ENCODE results near the gene ADAP2. TPM values are rescaled to one million over a fixed set of nuclear protein-coding genes. Genes with fewer than 3 reads are reported as not detected.

Gene ADAP2
- total and polyA plus RNA-seq, 10 of the 15 experiments (the other 5 are each of a cell fraction or from before 2014, with no cell fraction given): 0.15 to 13.6 (median 6.8) TPM

DNA sequence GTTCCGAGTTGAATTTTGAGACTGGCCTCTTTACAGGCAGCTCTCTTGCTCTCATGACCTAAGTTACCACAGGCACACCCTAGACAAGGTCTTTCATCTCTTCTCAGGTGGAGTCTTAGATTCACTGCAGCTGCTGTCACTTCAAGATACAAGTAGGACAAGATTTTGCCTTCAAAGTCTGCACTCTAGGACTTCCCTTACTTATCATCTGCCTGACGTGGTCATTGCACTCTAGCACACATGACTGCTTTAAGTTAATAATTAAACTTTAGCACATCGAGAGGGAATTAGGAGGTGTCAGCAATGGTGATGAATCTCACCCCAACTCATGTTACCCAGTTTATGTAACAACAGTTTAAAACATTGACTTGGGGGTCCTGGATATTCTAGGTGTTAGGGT lies 74.7 kb downstream of the ADAP2 start:
- H3K27me3 ChIP-seq (replicated peaks in 1 of 2; ENCODE audit: control insufficient read depth in 2 of 2, insufficient read depth in 2 of 2, low read length in 1 of 2): no peaks in the 10 kb centered on the region
- POLR2A ChIA-PET: no interaction called here
- TF ChIP-seq ATF7 (IDR thresholded peaks at IDR 0.05; ENCODE audit: low read depth) (no peak), RAD51 (IDR thresholded peaks at IDR 0.05) (0 out of 2 replicates have a peak, but pooled peaks have one; percentile 17)
- FAIRE-seq (no peak), DNase-seq (ENCODE audit: low read depth, low spot score) (no peak), ATAC-seq (peak; percentile 65)
- in situ Hi-C loops (cut with MboI) (no loop called here), intact Hi-C loops (cut with micrococcal nuclease; ENCODE audit: unreplicated experiment) (no loop called here)
- no peak overlapping the region for H3K4me3 ChIP-seq
- no peak overlapping the region for H2AFZ ChIP-seq (ENCODE audit: control insufficient read depth, low read depth, low read length)
- no peaks in the 10 kb centered on the region for H3K4me1 ChIP-seq (ENCODE audit: control insufficient read depth, insufficient read depth, low read length)
- H3K9me3 ChIP-seq (replicated peaks; ENCODE audit: control insufficient read depth, insufficient read depth, low read length): no peaks in the 10 kb centered on the region
- no peak overlapping the region for H3K4me2 ChIP-seq (ENCODE audit: control insufficient read depth, insufficient read depth)
- H3K9ac ChIP-seq (ENCODE audit: control insufficient read depth, insufficient read depth, low read length): no peak overlapping the region
- H4K20me1 ChIP-seq (ENCODE audit: control insufficient read depth, insufficient read depth): no peaks in the 10 kb centered on the region
- RAD21 ChIA-PET (ENCODE audit: unreplicated experiment): interaction anchor here (1.4 kb wide), 1 partner anchor 27 kb away, joined by 3 read pairs; no protein-coding TSS in a partner anchor
- H3K36me3 ChIP-seq (ENCODE audit: control insufficient read depth in 2 of 2, insufficient read depth in 2 of 2, low read length in 1 of 2): peaks cover 0 to 15% of the 10 kb centered on the region in 2 experiments; a peak in 3 of 4 replicates
- CTCF ChIA-PET: no interaction called here
- BruUV-seq (replicated peaks): no TSS peak
- SMC1A ChIA-PET (ENCODE audit: uncharacterized antibody, unreplicated experiment): no interaction called here
- H3K27ac ChIP-seq (ENCODE audit: control insufficient read depth, insufficient read depth): no peak overlapping the region
- no peaks in the 10 kb centered on the region for H3K79me2 ChIP-seq (ENCODE audit: control insufficient read depth, insufficient read depth, low read length)
- WGBS (ENCODE audit: insufficient coverage, insufficient replicate concordance, low lambda C conversion rate, missing lambda C conversion rate): 76% methylated on average over 3 of the region's 3 CpGs

DNA sequence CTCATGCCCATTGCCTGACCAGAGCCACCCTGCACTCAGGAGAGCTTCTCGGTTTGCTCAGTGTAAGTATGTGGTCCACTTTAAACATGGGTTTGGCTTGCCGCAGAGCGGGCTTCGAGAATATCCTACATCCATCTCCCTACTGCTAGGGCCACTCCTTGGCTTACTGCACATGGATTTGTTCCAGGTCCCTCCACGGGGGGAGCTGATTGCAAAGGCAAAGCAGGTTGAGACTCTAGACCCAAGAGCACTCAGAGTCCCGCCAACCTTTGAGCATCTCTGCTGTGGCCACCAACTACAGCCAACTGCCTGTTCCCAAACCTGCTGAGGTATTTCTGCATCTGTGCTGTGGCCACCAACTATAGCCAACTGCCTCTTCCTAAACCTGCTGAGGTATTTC lies 75.5 kb downstream of the ADAP2 start:
- SMC1A ChIA-PET (ENCODE audit: uncharacterized antibody, unreplicated experiment): no interaction called here
- H3K9me3 ChIP-seq (replicated peaks; ENCODE audit: control insufficient read depth, insufficient read depth, low read length): no peaks in the 10 kb centered on the region
- RAD21 ChIA-PET (ENCODE audit: unreplicated experiment): interaction anchor here (0.5 kb wide), 1 partner anchor 94 kb away, joined by 3 read pairs; no protein-coding TSS in a partner anchor
- H3K27ac ChIP-seq (ENCODE audit: control insufficient read depth, insufficient read depth): no peak overlapping the region
- H3K4me1 ChIP-seq (ENCODE audit: control insufficient read depth, insufficient read depth, low read length): no peaks in the 10 kb centered on the region
- no peak overlapping the region for H3K4me2 ChIP-seq (ENCODE audit: control insufficient read depth, insufficient read depth)
- H3K36me3 ChIP-seq (ENCODE audit: control insufficient read depth in 2 of 2, insufficient read depth in 2 of 2, low read length in 1 of 2): peaks cover 0 to 15% of the 10 kb centered on the region in 2 experiments; a peak in 3 of 4 replicates
- CTCF ChIA-PET: interaction anchor here (1.1 kb wide), 1 partner anchor 220 kb away, joined by 3 read pairs; no protein-coding TSS in a partner anchor
- intact Hi-C loops (cut with micrococcal nuclease; ENCODE audit: unreplicated experiment) (no loop called here), in situ Hi-C loops (cut with MboI) (no loop called here)
- H4K20me1 ChIP-seq (ENCODE audit: control insufficient read depth, insufficient read depth): no peaks in the 10 kb centered on the region
- no TSS peak for BruUV-seq (replicated peaks)
- no peak for TF ChIP-seq MEF2A (IDR thresholded peaks at IDR 0.05; ENCODE audit: insufficient read depth, low read depth, low read length)
- TF ChIP-seq CBX5 (IDR thresholded peaks at IDR 0.05; ENCODE audit: low read depth): no peak
- no peak for TF ChIP-seq JUNB (IDR thresholded peaks at IDR 0.05)
- no peak for TF ChIP-seq ZZZ3 (IDR thresholded peaks at IDR 0.05; ENCODE audit: control insufficient read depth, insufficient read length, low read depth)
- TF ChIP-seq YBX1 (IDR thresholded peaks at IDR 0.05): no peak
- no peak for TF ChIP-seq STAT3 (IDR thresholded peaks at IDR 0.05; ENCODE audit: low read depth, low read length)
- TF ChIP-seq, protein P1, sequence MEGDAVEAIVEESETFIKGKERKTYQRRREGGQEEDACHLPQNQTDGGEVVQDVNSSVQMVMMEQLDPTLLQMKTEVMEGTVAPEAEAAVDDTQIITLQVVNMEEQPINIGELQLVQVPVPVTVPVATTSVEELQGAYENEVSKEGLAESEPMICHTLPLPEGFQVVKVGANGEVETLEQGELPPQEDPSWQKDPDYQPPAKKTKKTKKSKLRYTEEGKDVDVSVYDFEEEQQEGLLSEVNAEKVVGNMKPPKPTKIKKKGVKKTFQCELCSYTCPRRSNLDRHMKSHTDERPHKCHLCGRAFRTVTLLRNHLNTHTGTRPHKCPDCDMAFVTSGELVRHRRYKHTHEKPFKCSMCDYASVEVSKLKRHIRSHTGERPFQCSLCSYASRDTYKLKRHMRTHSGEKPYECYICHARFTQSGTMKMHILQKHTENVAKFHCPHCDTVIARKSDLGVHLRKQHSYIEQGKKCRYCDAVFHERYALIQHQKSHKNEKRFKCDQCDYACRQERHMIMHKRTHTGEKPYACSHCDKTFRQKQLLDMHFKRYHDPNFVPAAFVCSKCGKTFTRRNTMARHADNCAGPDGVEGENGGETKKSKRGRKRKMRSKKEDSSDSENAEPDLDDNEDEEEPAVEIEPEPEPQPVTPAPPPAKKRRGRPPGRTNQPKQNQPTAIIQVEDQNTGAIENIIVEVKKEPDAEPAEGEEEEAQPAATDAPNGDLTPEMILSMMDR (IDR thresholded peaks at IDR 0.05 in 2 of 3, conservative IDR thresholded peaks at IDR 0.05 in 1 of 3; ENCODE audit: control insufficient read depth in 2 of 3, extremely low read depth in 1 of 3, insufficient read depth in 1 of 3, low read depth in 3 of 3, low read length in 3 of 3): no peak
- TF ChIP-seq, protein P2, sequence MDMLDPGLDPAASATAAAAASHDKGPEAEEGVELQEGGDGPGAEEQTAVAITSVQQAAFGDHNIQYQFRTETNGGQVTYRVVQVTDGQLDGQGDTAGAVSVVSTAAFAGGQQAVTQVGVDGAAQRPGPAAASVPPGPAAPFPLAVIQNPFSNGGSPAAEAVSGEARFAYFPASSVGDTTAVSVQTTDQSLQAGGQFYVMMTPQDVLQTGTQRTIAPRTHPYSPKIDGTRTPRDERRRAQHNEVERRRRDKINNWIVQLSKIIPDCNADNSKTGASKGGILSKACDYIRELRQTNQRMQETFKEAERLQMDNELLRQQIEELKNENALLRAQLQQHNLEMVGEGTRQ (IDR thresholded peaks at IDR 0.05; ENCODE audit: borderline replicate concordance, low read depth, low read length): no peak
- no peak for TF ChIP-seq HCFC1 (IDR thresholded peaks at IDR 0.05; ENCODE audit: low read length)
- TF ChIP-seq NFYA (IDR thresholded peaks at IDR 0.05; ENCODE audit: borderline replicate concordance, low read depth, low read length): no peak
- no peak for TF ChIP-seq DPF2 (IDR thresholded peaks at IDR 0.05)
- no peak for TF ChIP-seq TCF12 (IDR thresholded peaks at IDR 0.05; ENCODE audit: low read depth, low read length)
- no peak for TF ChIP-seq NBN (IDR thresholded peaks at IDR 0.05)
- no peak for TF ChIP-seq EP300 (IDR thresholded peaks at IDR 0.05; ENCODE audit: borderline replicate concordance in 1 of 2, control insufficient read depth in 1 of 2, low read depth in 2 of 2, low read length in 2 of 2)
- no peak overlapping the region for H3K9ac ChIP-seq (ENCODE audit: control insufficient read depth, insufficient read depth, low read length)
- no peak for FAIRE-seq
- DNase-seq (ENCODE audit: low read depth, low spot score): no peak
- no peaks in the 10 kb centered on the region for H3K27me3 ChIP-seq (replicated peaks in 1 of 2; ENCODE audit: control insufficient read depth in 2 of 2, insufficient read depth in 2 of 2, low read length in 1 of 2)
- H3K4me3 ChIP-seq: no peak overlapping the region
- H3K79me2 ChIP-seq (ENCODE audit: control insufficient read depth, insufficient read depth, low read length): no peaks in the 10 kb centered on the region
- POLR2A ChIA-PET: no interaction called here
- 90% methylated on average over 6 of the region's 6 CpGs for WGBS (ENCODE audit: insufficient coverage, insufficient replicate concordance, low lambda C conversion rate, missing lambda C conversion rate)
- no peak overlapping the region for H2AFZ ChIP-seq (ENCODE audit: control insufficient read depth, low read depth, low read length)
- ATAC-seq: no peak

Data from GM12878 (cell line).